HG03457 (cell line): ENCODE data around the gene HECTD4.
"Not testable (repeated sequence)": the region's sequence is repeated elsewhere in the genome, so short reads cannot be mapped to it uniquely, and the experiment has no call there.

Experiments
- ATAC-seq: cut with Tn5 transposase; IDR thresholded peaks from one replicate; pipeline ENCODE4 v1.9.1; 2021; ENCODE audit warnings: moderate number of reproducible peaks; ENCODE audit not compliant: unreplicated experiment

The HECTD4 gene

GRCh38 chr12:112359290-112359689 lies 22.9 kb downstream of the HECTD4 start:
- ATAC-seq = no peak

GRCh38 chr12:112357214-112357613 lies 25.0 kb downstream of the HECTD4 start:
- ATAC-seq = no peak

GRCh38 chr12:112354399-112354798 lies 27.8 kb downstream of the HECTD4 start:
- no peak for ATAC-seq

- no peak for ATAC-seq
Measured at GRCh38 chr12:112353393-112353792, 28.8 kb downstream of the HECTD4 start.

- no peak for ATAC-seq
Measured at GRCh38 chr12:112352921-112353320, 29.3 kb downstream of the HECTD4 start.

DNA sequence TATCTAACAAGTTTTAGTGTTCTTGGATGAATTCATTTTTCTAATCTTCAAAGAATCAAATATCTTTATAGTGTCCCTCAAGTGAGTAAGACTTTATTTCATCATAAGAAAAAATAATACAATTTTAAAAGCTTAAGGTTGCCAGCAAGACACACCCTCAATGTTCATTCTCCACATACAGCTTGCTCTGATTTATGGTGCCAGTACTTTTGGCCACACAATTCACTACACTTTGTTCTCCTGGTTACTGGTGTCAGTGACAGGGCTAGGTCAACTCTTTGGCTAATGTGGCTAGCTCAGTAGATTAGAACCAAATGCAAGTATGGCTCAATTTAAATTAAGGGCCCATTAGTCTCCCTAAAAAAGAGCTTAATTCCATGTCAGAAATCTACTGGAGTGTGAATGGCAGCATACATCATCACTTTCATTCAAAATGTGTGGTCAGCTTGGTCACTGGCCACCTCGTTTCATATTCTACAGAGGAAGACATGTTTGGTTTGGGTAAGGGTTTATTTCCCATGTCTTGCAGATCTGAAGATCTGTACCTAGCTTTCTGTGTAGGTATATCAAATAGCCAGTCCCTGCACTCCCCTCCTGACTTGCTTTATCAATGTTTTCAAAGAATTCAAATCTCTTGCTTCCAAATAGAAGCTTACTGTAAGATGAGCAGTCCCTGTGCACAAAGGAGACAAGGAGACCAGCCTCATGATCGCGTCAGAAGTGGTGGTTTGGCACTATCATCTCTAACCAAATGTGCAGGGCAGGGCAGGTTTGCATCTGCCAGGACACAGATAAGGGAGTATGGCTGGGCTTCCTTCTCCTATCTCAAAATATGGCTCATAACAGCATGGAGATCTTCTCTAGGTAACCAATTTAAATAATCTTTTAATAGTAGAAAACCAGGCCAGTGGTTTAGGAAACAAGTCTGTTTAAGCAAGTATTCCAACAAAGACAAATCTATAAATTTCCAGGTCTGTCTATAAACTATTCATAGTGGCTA lies 31.3 kb downstream of the HECTD4 start:
- no peak for ATAC-seq

GRCh38 chr12:112349431-112349830 lies 32.8 kb downstream of the HECTD4 start:
- ATAC-seq = no peak

DNA sequence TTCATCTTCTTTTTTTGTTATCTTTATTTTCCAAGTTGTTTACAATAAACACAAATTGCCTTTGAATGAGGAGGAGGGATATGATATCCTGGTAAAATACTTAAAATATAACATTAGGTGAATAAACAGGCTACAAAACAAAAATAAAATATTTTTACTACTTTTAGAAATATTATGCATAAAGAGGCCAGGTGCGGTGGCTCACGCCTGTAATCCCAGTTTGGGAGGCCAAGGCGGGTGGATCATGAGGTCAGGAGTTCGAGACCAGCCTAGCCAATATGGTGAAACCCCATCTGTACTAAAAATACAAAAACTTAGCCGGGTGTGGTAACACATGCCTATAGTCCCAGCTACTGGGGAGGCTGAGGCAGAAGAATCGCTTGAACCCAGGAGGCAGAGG lies 33.3 kb downstream of the HECTD4 start:
- ATAC-seq = not testable (repeated sequence)

GRCh38 chr12:112347581-112347982 lies 34.6 kb downstream of the HECTD4 start:
- ATAC-seq = no peak

GRCh38 chr12:112346194-112346593 lies 36.0 kb downstream of the HECTD4 start:
- no peak for ATAC-seq

GRCh38 chr12:112344220-112344619 lies 38.0 kb downstream of the HECTD4 start:
- no peak for ATAC-seq

DNA sequence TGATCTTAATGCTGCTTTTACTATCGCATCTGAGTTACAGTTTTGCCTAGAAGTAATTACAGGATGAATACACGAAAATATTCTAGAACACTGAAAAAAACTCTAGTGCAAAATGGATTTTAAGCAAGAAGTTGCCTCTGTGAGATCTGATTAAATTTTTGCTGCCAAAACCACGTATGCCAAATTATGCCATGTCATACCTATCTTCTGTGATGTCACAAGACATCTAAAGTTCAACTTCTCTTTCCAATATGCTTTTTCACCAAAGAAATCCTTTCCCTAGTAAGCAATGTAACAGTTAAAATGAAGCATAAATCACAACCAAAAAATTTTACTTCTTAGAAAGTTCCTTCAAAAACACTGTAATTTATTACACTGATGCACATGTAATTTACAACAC lies 39.6 kb downstream of the HECTD4 start:
- no peak for ATAC-seq

DNA sequence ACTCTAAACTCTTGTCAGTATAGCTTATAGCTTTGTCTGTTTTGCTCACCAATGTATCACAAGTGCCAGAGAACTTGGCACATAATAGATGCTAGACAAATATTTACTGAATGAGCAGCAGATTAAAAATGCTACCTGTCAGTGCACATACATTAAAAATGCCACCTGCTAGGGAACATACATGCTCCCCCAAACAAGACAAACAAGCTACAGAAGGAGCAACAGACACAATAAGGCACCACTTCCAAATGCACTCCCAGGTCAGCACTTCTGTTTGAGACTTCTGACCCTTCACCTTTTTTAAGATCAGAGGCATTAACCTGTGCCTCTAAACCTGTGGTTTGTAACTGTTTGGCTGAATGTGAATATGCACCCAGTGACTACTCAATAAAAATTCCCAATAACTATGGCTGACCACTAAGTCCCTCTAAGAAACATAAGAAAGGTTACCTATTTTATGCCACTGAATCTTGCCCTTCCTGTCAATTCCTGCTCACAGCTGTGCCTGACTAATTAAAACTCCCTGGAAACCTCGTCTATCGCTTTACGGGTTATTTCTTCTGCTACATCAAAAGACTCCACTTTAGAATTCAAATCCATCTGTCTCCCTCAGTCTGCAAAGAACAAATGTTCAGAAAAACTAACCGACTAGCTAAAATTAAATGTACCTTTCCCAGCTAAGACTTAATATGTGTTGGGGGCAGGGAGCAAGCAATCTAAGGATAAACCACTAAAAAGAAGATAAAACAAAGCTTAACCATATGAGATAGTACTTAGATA lies 41.0 kb downstream of the HECTD4 start:
- ATAC-seq = no peak

- no peak for ATAC-seq
Measured at GRCh38 chr12:112340230-112340629, 42.0 kb downstream of the HECTD4 start.

GRCh38 chr12:112334999-112335398 lies 47.2 kb downstream of the HECTD4 start:
- not testable (repeated sequence) for ATAC-seq

DNA sequence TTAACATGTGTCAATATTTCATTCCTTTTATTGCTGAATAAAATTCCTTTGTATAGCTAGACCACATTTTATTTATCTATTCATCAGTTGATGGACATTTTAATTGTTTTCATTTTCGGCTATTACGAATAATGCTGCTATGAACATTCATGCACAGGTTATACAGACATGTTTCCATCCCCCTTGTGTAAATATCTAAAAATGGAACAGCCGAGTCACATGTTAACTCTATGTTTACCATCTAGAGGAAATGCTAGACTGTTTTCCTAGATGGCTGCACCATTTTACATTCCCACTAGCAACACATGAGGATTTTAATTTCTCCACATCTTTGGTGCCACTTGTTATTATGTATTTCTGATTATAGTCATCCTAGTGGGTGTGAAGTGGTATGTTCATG lies 49.2 kb downstream of the HECTD4 start:
- ATAC-seq = no peak

DNA sequence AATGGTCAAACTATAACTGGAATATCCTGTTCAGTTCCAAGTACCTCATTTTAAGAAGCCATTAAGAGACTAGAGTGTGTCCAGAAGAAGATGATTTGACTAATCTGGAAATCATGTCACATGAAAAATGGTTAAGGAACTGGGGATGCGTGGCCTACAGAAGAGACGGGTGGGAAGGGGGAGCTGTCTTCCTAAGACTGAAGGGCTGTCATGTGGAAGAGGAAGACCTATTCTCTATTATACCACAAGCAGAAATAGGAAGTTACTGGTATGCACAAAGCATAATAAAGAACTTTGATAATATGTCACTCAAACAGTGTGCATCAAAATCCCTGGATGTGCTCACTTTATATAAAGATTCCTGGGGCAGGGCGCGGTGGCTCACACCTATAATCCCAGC lies 50.3 kb downstream of the HECTD4 start:
- no peak for ATAC-seq

DNA sequence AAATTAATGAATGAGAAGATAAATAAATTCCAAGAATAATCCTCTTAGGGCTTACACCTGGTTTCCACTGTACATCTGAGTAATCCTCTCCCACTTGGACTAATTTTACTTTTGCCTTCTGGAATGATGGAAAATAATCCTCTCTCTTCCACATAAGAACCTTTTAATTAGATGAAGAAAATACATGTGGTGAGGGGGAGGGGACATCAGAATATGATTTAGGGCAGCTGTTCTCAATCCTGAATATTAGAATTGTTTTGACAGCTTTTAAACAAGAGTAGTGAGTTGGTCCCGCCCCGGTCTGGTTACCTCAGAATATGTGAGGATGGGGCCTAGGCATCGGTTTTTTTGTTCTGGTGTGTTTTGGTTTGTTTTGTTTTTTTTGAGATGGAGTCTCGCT lies 51.5 kb downstream of the HECTD4 start:
- ATAC-seq = no peak

DNA sequence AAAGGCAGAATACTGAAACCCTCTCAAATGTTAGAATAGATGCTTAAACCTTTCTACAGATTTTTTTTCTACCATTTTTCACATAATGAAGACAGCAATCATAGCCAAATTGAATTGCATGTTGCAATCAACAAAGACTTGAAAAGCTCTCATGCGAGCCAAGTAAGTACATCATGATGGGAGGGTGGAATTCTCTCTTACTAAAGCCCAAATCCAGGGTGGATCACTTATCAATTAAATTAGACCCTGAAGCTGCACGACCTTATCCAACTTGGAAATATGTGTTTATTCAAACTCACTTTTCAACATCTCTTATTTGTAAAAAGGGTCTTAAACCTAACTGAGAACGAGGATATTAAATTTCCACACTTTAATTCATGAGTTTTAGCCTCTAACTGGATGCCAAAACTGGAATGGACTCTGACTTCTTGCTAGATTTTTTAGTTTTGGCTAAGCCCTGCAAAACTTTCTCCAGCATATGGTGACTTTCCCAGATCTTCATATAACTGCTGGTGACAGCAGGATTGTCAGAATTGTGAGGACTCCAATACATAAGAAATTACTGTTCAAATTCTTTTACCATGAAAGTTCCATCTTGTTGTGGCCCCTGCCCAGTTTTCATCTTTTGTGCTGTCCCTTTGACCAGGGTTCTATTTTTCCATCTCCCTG lies 53.6 kb downstream of the HECTD4 start:
- no peak for ATAC-seq

- ATAC-seq = no peak
Measured at GRCh38 chr12:112327209-112327938, 54.9 kb downstream of the HECTD4 start.
